LNCaP clone FGC (cell line): ENCODE results near the gene SNX13.

Source experiments
- DNase-seq: peaks from one replicate; pipeline ENCODE4 v3.0.0-alpha.2; 2011; ENCODE audit warnings: low read depth
- H3K4me3 ChIP-seq: 2 replicates; pipeline ENCODE4 v1.5.1; 2011; ENCODE audit warnings: mild to moderate bottlenecking, low read depth, low read length, control low read depth
- CTCF ChIP-seq: IDR thresholded peaks from 2 replicates; pipeline ENCODE4 v1.5.1; 2012; ENCODE audit warnings: mild to moderate bottlenecking; ENCODE audit not compliant: control insufficient read depth, insufficient read depth; ENCODE audit errors: extremely low read depth

Gene SNX13

GRCh38 chr7:17806631-17807030 is 133.7 kb downstream of the SNX13 start:
- no peak for DNase-seq
- no peak for TF ChIP-seq CTCF
- H3K4me3 ChIP-seq = no peak overlapping the region

- no peak for DNase-seq
- no peak overlapping the region for H3K4me3 ChIP-seq
- TF ChIP-seq CTCF = no peak
Observed at GRCh38 chr7:17802056-17802455, 138.2 kb downstream of the SNX13 start.

GRCh38 chr7:17792075-17792936 is 148.0 kb downstream of the SNX13 start:
- DNase-seq = no peak
- TF ChIP-seq CTCF = no peak
- H3K4me3 ChIP-seq = no peak overlapping the region

GRCh38 chr7:17787257-17787656 is 153.0 kb downstream of the SNX13 start:
- no peak overlapping the region for H3K4me3 ChIP-seq
- no peak for TF ChIP-seq CTCF
- DNase-seq = no peak

- no peak for TF ChIP-seq CTCF
- no peak overlapping the region for H3K4me3 ChIP-seq
- no peak for DNase-seq
Observed at GRCh38 chr7:17786314-17786852, 153.9 kb downstream of the SNX13 start.

GRCh38 chr7:17782216-17782549 is 158.1 kb downstream of the SNX13 start:
- H3K4me3 ChIP-seq = no peak overlapping the region
- no peak for TF ChIP-seq CTCF
- DNase-seq = no peak
